NCI-H2171 treated with DMSO at 0.1 percent for 48 hours (cell line): ENCODE measurements around the gene RPS6KB2.

Source experiments
- DNase-seq: peaks from one replicate; lab custom pipeline; 2025; lab: John Stamatoyannopoulos, UW

Gene RPS6KB2

DNA sequence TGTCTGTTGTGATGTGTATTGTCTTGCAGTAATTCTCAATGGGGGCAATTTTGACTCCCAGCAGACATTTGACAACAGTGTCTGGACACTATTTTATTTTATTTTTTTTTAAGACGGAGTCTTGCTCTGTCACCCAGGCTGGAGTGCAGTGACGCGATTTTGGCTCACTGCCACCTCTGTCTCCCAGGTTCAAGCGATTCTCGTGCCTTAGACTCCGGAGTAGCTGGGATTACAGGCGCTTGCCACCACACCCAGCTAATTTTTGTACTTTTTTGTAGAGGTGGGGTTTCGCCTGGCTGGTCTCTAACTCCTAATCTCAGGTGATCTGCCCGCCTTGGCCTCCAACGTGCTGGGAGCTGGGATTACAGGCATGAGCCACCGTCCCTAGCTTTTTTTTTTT, 1.4 kb downstream of the RPS6KB2 start:
- no peak for DNase-seq

DNA sequence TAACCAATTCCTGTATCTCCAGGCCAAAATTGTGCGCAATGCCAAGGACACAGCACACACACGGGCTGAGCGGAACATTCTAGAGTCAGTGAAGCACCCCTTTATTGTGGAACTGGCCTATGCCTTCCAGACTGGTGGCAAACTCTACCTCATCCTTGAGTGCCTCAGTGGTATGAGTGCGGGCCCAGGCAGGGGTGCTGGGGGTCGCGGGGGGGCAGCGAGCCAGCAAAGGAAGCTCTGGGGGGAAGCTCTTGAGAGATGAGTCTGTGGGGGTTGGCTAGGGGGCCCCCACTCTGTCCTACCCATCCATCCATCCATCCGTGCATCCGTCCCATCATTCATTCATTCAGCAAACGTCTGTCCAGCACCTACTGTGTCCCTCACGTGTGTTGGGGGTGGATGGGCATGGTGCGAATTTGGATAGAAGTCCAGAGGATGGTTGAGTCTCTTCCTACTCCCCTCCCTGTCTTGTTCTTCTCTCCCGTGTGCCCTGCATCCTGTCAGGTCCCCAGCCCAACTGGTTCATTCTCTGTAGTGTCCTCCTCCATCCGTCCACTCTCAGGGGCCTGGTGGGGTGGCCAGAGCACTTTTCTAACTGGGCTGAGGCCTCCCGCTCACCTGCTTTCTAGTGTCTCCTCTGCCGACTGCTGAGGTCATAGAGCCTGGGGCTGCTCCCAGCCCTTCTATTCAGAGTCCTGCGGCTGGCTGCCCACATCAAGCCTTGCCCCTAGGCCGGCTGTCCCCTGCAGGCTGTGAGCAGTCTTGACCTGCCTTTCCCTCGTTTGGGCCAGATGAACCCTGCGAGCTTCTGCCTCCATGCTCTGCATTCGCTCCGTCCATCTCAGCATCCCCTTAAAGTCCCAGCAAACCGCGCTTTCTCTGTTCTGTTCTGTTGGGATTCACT, 3.3 kb downstream of the RPS6KB2 start:
- no peak for DNase-seq

- DNase-seq: no peak
These were observed 4.5 kb downstream of the RPS6KB2 start for GRCh38 chr11:67432655-67433349.

DNA sequence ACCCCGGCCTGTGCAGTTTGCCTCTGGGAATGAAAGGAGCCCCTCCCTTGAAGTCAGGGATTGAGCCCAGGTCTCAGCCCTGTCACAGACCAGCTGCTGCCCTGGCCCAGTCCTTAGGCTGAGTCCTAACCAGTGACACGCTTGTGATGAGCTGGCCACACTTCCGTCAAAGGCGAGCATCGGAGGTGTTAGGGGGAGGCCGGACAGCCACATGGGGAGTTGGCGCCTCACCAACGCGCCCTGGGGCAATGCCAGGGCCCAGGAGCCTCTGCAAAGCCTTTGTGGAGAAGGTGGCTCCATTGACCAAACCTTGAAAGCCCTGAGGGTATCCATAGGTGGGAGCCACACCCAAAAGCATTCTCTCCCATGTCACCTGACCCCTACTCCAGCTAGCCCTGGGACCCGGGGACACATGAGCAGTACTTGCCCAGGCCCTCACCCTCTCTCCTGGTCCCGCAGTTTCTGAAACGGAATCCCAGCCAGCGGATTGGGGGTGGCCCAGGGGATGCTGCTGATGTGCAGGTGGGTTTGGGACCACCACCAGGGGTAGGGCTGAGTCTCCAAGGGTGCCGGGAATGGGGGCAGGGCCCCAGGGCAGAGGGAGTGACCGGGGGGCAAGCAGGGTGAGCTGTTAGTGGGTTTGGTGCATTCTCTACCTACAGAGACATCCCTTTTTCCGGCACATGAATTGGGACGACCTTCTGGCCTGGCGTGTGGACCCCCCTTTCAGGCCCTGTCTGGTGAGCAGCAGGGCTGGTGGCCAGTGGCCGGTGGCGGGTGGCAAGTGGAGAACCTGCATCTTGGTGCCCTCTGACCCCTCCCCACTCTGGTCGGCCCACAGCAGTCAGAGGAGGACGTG, 5.5 kb downstream of the RPS6KB2 start:
- no peak for DNase-seq

DNA sequence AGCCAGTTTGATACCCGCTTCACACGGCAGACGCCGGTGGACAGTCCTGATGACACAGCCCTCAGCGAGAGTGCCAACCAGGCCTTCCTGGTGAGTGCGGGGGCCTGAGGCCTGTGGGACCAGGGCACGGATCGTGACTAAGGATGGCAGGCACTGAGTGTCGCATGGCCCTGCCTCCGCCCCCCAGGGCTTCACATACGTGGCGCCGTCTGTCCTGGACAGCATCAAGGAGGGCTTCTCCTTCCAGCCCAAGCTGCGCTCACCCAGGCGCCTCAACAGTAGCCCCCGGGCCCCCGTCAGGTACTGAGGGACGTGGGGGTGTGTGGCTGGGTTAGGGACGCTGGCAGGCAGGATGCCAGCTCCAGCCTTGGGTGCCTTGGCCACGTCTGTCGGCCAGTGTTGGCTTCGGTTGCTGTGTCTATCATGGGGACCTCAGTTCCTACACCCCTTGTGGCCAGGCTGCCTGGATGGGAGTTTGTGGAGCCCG, 6.1 kb downstream of the RPS6KB2 start:
- DNase-seq: no peak

GRCh38 chr11:67435031-67435726, 6.9 kb downstream of the RPS6KB2 start:
- DNase-seq: no peak

- no peak for DNase-seq
These were observed 7.6 kb downstream of the RPS6KB2 start for GRCh38 chr11:67435727-67436458.

DNA sequence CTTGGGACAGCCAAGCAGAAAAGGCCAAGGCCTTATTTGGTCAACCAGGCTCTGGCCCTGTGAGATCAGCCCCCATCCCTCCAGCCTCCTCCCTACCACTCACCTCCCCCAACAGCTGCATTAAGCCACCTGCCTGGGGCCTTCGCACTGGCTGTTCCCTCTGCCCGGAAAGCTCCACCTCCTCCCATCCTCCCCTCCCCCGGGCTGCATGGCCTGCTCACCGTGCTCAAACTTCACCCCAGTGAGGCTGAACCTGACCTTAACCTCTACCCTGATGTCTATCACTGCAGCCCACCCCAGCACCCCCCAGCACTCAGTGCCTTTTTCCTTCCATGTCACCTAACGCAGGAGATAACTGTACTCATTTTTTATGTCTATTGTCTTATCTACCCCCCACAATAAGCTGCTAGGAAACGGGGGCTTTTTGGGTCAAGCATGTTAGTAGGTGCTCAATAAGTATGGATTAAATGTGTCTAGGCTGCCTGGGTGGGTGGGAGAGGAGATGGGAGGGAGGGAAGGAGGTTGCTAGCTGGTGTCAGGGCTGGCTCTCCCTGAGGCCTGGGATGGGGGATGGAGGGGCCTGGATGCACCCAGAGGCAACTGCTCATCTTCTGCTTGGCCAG, 8.3 kb downstream of the RPS6KB2 start:
- no peak for DNase-seq

DNA sequence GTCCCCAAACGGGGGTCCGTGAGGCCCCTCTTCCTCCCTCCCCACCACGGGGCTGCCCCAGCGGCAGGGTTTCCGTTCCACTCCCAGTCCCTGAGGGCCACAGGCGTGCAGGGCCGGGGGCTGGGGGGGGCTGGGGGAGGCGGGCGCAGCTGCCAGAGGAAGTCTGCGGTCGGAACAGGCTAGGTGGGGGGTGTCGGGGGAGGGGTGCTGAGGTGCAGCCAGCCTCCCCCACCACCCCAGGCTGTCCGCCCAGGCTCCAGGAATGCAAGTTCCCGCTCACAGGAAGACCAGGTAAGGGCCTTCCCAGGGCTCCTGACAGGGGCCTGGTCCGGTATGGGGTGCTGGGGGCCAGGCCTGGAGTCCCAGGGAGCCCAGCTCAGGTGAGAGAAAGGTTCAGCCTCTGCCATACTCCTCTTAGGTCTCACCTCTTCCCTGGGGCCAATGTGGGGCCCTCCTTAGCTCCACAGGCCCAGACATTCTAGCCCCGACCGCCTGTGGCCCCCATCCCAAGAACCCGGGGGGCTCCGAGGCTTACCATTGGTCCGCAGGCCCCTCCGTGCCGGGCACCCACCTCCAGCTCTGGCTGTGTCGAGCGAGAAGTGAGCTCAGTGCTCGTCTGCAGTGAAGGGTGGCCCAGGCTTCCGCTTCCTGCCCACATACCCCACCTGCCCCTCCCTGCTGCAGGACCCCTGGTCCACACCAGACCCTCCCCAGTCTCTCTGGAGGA, 9.0 kb downstream of the RPS6KB2 start, which contains the start of gene PTPRCAP:
Gene PTPRCAP (minus strand): TSS at position 601 of the 727 bp plus-strand sequence. CDS start 63 bp downstream, at position 538.
- DNase-seq: no peak

DNA sequence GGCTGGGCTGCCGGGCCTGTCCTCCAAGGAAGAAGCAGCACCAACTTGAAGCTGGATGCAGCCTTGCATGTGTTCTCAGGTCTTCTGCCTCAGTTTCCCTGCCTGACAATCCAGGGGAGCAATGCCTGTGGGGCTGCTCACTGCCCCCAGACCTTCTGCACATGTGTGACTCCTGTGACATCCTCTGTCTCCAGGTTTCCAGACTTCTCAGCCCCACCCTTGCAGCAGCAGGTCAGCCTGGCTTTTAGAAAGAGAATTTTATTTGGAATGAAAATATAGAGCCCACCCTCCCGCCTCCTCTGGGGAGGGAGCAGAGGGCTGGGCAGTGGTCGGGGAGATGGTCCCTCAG, 9.5 kb downstream of the RPS6KB2 start:
- no peak for DNase-seq

GRCh38 chr11:67438158-67438902, 10.0 kb downstream of the RPS6KB2 start:
- DNase-seq: no peak

GRCh38 chr11:67439321-67440228, 11.3 kb downstream of the RPS6KB2 start:
- no peak for DNase-seq

DNA sequence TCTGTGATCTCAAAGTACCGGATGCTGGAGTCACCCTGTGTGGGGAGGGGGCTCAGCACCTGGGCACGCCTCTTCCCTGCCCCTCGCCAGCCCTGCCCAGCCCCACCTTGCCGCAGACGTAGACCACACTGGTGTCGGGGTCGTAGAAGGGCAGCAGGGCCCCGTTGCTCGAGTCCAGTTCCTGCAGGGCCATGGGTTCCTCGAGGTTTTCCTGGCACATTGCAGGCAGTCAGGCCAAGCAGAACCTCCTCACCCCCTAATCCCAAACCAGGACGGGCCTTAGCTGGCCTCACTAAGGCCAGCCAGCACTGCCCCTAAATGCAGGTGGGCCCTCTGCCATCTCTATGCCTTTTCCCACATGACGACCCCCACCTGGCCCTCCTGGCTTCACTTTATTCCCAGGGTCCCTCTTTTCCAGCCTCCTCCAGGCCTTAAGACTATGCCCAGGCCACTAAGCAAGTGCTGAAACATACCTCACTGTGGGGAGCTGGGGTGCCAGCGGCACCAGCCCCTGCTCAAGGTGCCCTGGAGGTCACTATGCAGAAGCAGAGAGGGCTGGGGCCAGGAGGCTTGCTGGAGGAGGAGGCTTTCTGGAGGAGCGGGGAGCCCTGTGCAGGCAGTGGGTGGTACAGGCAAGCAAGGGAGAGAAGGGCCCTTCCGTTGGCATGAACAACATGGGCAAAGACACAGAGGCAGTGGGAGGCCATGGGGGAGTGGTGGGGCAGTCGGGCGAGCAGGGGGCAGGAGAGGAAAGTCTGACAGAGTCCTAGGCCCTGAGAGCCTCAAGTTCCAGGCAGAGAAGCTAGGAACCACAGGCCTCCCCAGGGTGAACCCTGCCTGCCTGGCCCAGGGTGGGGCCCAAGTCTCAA, 12.2 kb downstream of the RPS6KB2 start:
- no peak for DNase-seq

GRCh38 chr11:67441098-67441563, 12.8 kb downstream of the RPS6KB2 start:
- DNase-seq: no peak

GRCh38 chr11:67441731-67442351, 13.5 kb downstream of the RPS6KB2 start:
- DNase-seq: no peak
